A549 (cell line): ENCODE data around the gene RPLP1. TPM values are rescaled to one million over a fixed set of nuclear protein-coding genes. Genes with fewer than 3 reads are reported as not detected.

Experiments used
- ATAC-seq, 2 experiments: fragments of 200-7000 bp in 1 of 2; fragments of >200 bp in 1 of 2; cut with Nextera tagmentation in 1 of 2; cut with Tn5 transposase in 1 of 2; 3 replicates each; pipeline versions ENCODE4 v1.8.0 to v1.9.1; 2018 to 2020; ENCODE audit warnings: mild to moderate bottlenecking in 1 of 2, moderate library complexity in 1 of 2
- CTCF ChIA-PET: fragments of 300-600 bp; sonication (Branson Sonifier 250); formaldehyde crosslinking; extraction: SDS; loops from one replicate; lab custom pipeline; 2021; ENCODE audit warnings: antibody characterized with exemption, inconsistent platforms; lab: Yijun Ruan, JAX
- POLR2A ChIA-PET: fragments of 350-600 bp; formaldehyde crosslinking; extraction: SDS; loops from one replicate; lab custom pipeline; 2021; ENCODE audit warnings: antibody characterized with exemption, inconsistent platforms; lab: Yijun Ruan, JAX
- DNase-seq, 2 experiments: peaks; one replicate each; pipeline versions ENCODE4 v3.0.0 to v3.0.0-alpha.2; 2011 to 2016; ENCODE audit warnings: low read depth in 1 of 2, low spot score in 1 of 2
- FAIRE-seq: peaks from 2 replicates; lab custom pipeline; 2011; peaks lifted over from hg19 to GRCh38; lab: Jason Lieb, UNC
- H3K27ac ChIP-seq, 2 experiments: fragments of >200 bp; sonication (Bioruptor Twin); formaldehyde crosslinking; 3 replicates each; pipeline ENCODE4 v1.5.1; 2016 to 2017
- H3K4me1 ChIP-seq: fragments of >200 bp; sonication (Bioruptor Twin); formaldehyde crosslinking; 3 replicates; pipeline ENCODE4 v1.6.1; 2016
- H3K4me2 ChIP-seq: fragments of >200 bp; sonication (Bioruptor Twin); formaldehyde crosslinking; 3 replicates; pipeline ENCODE4 v1.6.1; 2016
- H3K4me3 ChIP-seq: fragments of >200 bp; sonication (Bioruptor Twin); formaldehyde crosslinking; 3 replicates; pipeline ENCODE4 v1.5.1; 2016
- H3K9me3 ChIP-seq: fragments of >200 bp; sonication (Bioruptor Twin); formaldehyde crosslinking; 3 replicates; pipeline ENCODE4 v1.6.1; 2016
- BCL3 ChIP-seq: fragments of >200 bp; sonication (Bioruptor Twin); formaldehyde crosslinking; IDR thresholded peaks from 3 replicates; pipeline ENCODE4 v1.6.1; 2016
- BHLHE40 ChIP-seq: IDR thresholded peaks from 2 replicates; pipeline ENCODE4 v1.6.1; 2012; ENCODE audit warnings: low read depth, low read length, inconsistent platforms
- CEBPB ChIP-seq, 2 experiments: fragments of >200 bp in 1 of 2; sonication (Bioruptor Twin) in 1 of 2; formaldehyde crosslinking in 1 of 2; IDR thresholded peaks; 2 replicates each; pipeline ENCODE4 v1.6.1; 2012 to 2016
- CHD4 ChIP-seq: fragments of 200-600 bp; sonication (generic); IDR thresholded peaks from 2 replicates; pipeline ENCODE4 v1.6.1; 2016; ENCODE audit warnings: antibody characterized with exemption, mild to moderate bottlenecking, borderline replicate concordance
- E2F6 ChIP-seq: IDR thresholded peaks from 2 replicates; pipeline ENCODE4 v1.6.1; 2012; ENCODE audit warnings: low read depth, borderline replicate concordance
- EHF ChIP-seq: fragments of 250-450 bp; sonication (Bioruptor Pico); IDR thresholded peaks from 2 replicates; pipeline ENCODE4 v1.5.0; 2020; ENCODE audit warnings: mild to moderate bottlenecking
- EP300 ChIP-seq, 2 experiments: fragments of >200 bp; sonication (Bioruptor Twin); formaldehyde crosslinking; IDR thresholded peaks; 2 replicates in 1 of 2; 3 replicates in 1 of 2; pipeline ENCODE4 v1.6.1; 2016 to 2017
- ESRRA ChIP-seq: fragments of 150-350 bp; IDR thresholded peaks from 2 replicates; pipeline ENCODE4 v1.6.1; 2014; ENCODE audit warnings: mild to moderate bottlenecking, low read length, borderline replicate concordance
- FOXS1 ChIP-seq: fragments of 250-450 bp; sonication (Bioruptor Pico); IDR thresholded peaks from 2 replicates; pipeline ENCODE4 v1.5.0; 2020; ENCODE audit warnings: mild to moderate bottlenecking, moderate library complexity
- GATA3 ChIP-seq: IDR thresholded peaks from 2 replicates; pipeline ENCODE4 v1.6.1; 2012; ENCODE audit warnings: borderline replicate concordance
- HEYL ChIP-seq: fragments of 250-450 bp; sonication (Bioruptor Pico); IDR thresholded peaks from 2 replicates; pipeline ENCODE4 v1.8.0; 2021; ENCODE audit warnings: mild to moderate bottlenecking, moderate library complexity
- KDM1A ChIP-seq: fragments of 200-600 bp; sonication (generic); IDR thresholded peaks from 2 replicates; pipeline ENCODE4 v1.6.1; 2016; ENCODE audit warnings: low read depth, mild to moderate bottlenecking
- MYC ChIP-seq: IDR thresholded peaks from 2 replicates; pipeline ENCODE4 v1.6.1; 2012; ENCODE audit warnings: mild to moderate bottlenecking, inconsistent platforms, low read length, improper control_type of control experiment, borderline replicate concordance
- PHF8 ChIP-seq: fragments of 200-600 bp; sonication (generic); IDR thresholded peaks from 2 replicates; pipeline ENCODE4 v1.6.1; 2016; ENCODE audit warnings: low read depth, mild to moderate bottlenecking, antibody characterized with exemption, moderate library complexity, borderline replicate concordance
- POLR2AphosphoS2 ChIP-seq: conservative IDR thresholded peaks from 2 replicates; pipeline ENCODE4 v1.6.1; 2012; ENCODE audit warnings: low read length, improper control_type of control experiment, inconsistent platforms
- RARB ChIP-seq: fragments of 250-450 bp; sonication (Bioruptor Pico); IDR thresholded peaks from 2 replicates; pipeline ENCODE4 v1.8.0; 2021; ENCODE audit warnings: mild to moderate bottlenecking, moderate library complexity
- RCOR1 ChIP-seq: fragments of 150-350 bp; IDR thresholded peaks from 2 replicates; pipeline ENCODE4 v1.6.1; 2014; ENCODE audit warnings: antibody characterized with exemption, low read length, low read depth
- REST ChIP-seq: fragments of 200-600 bp; sonication (generic); IDR thresholded peaks from 2 replicates; pipeline ENCODE4 v1.6.1; 2016; ENCODE audit warnings: antibody characterized with exemption, mild to moderate bottlenecking, moderate library complexity
- RFX5 ChIP-seq: fragments of 450-650 bp; IDR thresholded peaks from 2 replicates; pipeline ENCODE4 v1.7.1; 2014; ENCODE audit warnings: antibody characterized with exemption, mild to moderate bottlenecking, moderate library complexity
- RNF2 ChIP-seq: fragments of 200-600 bp; sonication (generic); IDR thresholded peaks from 2 replicates; pipeline ENCODE4 v1.6.1; 2016; ENCODE audit warnings: low read depth, mild to moderate bottlenecking, antibody characterized with exemption, moderate library complexity, borderline replicate concordance
- SMC3 ChIP-seq: fragments of >200 bp; sonication (Bioruptor Twin); formaldehyde crosslinking; IDR thresholded peaks from 3 replicates; pipeline ENCODE4 v1.6.1; 2018; ENCODE audit warnings: inconsistent platforms
- TP53 ChIP-seq: fragments of 250-450 bp; sonication (Bioruptor Pico); IDR thresholded peaks from 2 replicates; pipeline ENCODE4 v1.5.0; 2021; ENCODE audit warnings: mild to moderate bottlenecking, moderate library complexity
- ZFP36 ChIP-seq: fragments of 450-650 bp; IDR thresholded peaks from 2 replicates; pipeline ENCODE4 v1.6.1; 2014; ENCODE audit warnings: borderline replicate concordance; ENCODE audit not compliant: partially characterized antibody
- ZNF302 ChIP-seq: fragments of 250-450 bp; sonication (Bioruptor Pico); IDR thresholded peaks from 2 replicates; pipeline ENCODE4 v1.9.0; 2021; ENCODE audit warnings: inconsistent platforms, mild to moderate bottlenecking, moderate library complexity
- ZSCAN20 ChIP-seq: fragments of 250-450 bp; sonication (Bioruptor Pico); IDR thresholded peaks from 2 replicates; pipeline ENCODE4 v1.8.0; 2022; ENCODE audit warnings: mild to moderate bottlenecking, moderate library complexity
- WGBS: methylation state at CpG from one replicate; pipeline ENCODE4 v1.1.6; 2017; ENCODE audit errors: missing lambda C conversion rate; 5-methylcytosine and 5-hydroxymethylcytosine counted together
- polyA plus RNA-seq, 4 experiments: library from polyadenylated mRNA; depleted of rRNA in 3 of 4; stranded (reverse); fragments of >200 nt; fragmentation: RNase III in 1 of 4; extraction: RNeasy Plus Mini Kit Qiagen cat#74134 plus additional on column Dnase treatment in 1 of 4; gene quantifications; 2 replicates in 3 of 4; 3 replicates in 1 of 4; pipeline ENCODE4 v1.2.3, GENCODE V29; 2011 to 2017
- TF ChIP-seq, protein P1 (sequence below): fragments of >200 bp; sonication (Bioruptor Twin); formaldehyde crosslinking; IDR thresholded peaks from 3 replicates; pipeline ENCODE4 v1.5.1; 2016

Gene RPLP1
- polyA plus RNA-seq, 2 of the 4 experiments (the other 2 are of a cell fraction): 1,245 to 4,104 TPM

DNA sequence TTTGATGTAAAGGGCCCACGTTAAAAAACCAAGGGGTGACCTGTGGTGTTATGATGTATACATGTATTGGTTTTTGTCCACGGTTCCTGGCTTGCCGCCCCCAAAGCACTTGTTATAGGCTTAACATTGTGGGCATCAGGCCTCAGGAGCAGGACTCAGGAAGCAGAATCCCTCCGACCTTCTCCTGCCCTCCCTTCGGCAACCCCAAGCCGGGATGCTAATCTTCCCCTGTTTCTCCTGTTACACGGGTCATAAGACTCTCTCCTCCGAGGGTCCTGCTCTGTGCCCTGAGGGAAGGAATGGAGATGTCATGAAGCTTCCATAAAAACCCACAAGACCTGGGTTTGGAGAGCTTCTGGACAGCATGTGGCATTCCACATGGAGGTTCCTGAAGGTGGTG is 48.8 kb downstream of the RPLP1 start:
- Histone ChIP-seq H3K4me2 (no peak overlapping the region), H3K4me3 (no peak overlapping the region), H3K4me1 (no peaks in the 10 kb centered on the region), H3K27ac (no peak overlapping the region), H3K9me3 (no peaks in the 10 kb centered on the region)
- ATAC-seq: no peak
- ChIA-PET POLR2A (no interaction called here), CTCF (interaction anchor here (1.2 to 3.1 kb wide), 4 partner anchors 8 to 23 kb away, joined by 3 to 14 read pairs (median 6); no protein-coding TSS in a partner anchor)
- no peak for TF ChIP-seq BHLHE40
- no peak for TF ChIP-seq KDM1A
- TF ChIP-seq RNF2: no peak
- no peak for TF ChIP-seq FOXS1 (CRISPR knock-in tag)
- TF ChIP-seq POLR2AphosphoS2: no peak
- TF ChIP-seq CEBPB (IDR thresholded peaks at IDR 0.05): no peak
- no peak for TF ChIP-seq HEYL (CRISPR knock-in tag)
- TF ChIP-seq TP53: no peak
- TF ChIP-seq BCL3: no peak
- no peak for TF ChIP-seq SMC3
- no peak for TF ChIP-seq ESRRA
- TF ChIP-seq PHF8: no peak
- no peak for TF ChIP-seq EP300 (IDR thresholded peaks at IDR 0.05)
- TF ChIP-seq GATA3: no peak
- no peak for TF ChIP-seq RCOR1
- no peak for FAIRE-seq
- DNase-seq: no peak
- 87% methylated on average over 8 of the region's 8 CpGs for WGBS

GRCh38 chr15:69502470-69503045 is 49.9 kb downstream of the RPLP1 start:
- WGBS: 79% methylated on average over 10 of the region's 10 CpGs
- H3K27ac ChIP-seq: no peak overlapping the region
- no peak for DNase-seq
- FAIRE-seq: no peak
- H3K4me1 ChIP-seq: no peaks in the 10 kb centered on the region
- no peak overlapping the region for H3K4me3 ChIP-seq
- POLR2A ChIA-PET: no interaction called here
- CTCF ChIA-PET: interaction anchor here (0.6 to 3.5 kb wide), 9 partner anchors 8 to 776 kb away, joined by 3 to 14 read pairs (median 8); no protein-coding TSS in a partner anchor
- no peaks in the 10 kb centered on the region for H3K9me3 ChIP-seq
- ATAC-seq: no peak; a peak in 1 of 6 replicates
- no peak overlapping the region for H3K4me2 ChIP-seq
- TF ChIP-seq GATA3: no peak
- TF ChIP-seq, protein P1, sequence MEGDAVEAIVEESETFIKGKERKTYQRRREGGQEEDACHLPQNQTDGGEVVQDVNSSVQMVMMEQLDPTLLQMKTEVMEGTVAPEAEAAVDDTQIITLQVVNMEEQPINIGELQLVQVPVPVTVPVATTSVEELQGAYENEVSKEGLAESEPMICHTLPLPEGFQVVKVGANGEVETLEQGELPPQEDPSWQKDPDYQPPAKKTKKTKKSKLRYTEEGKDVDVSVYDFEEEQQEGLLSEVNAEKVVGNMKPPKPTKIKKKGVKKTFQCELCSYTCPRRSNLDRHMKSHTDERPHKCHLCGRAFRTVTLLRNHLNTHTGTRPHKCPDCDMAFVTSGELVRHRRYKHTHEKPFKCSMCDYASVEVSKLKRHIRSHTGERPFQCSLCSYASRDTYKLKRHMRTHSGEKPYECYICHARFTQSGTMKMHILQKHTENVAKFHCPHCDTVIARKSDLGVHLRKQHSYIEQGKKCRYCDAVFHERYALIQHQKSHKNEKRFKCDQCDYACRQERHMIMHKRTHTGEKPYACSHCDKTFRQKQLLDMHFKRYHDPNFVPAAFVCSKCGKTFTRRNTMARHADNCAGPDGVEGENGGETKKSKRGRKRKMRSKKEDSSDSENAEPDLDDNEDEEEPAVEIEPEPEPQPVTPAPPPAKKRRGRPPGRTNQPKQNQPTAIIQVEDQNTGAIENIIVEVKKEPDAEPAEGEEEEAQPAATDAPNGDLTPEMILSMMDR: peak; percentile 21; the same call in 2 of the 3 replicates

GRCh38 chr15:69504352-69505040 is 51.9 kb downstream of the RPLP1 start:
- no peak for TF ChIP-seq RNF2
- TF ChIP-seq CHD4: no peak
- TF ChIP-seq FOXS1 (CRISPR knock-in tag): no peak
- no peak for TF ChIP-seq E2F6
- no peak for TF ChIP-seq ZNF302 (CRISPR knock-in tag)
- no peak for TF ChIP-seq REST
- no peak for TF ChIP-seq EHF (CRISPR knock-in tag)
- no peak for TF ChIP-seq MYC
- no peak for TF ChIP-seq CEBPB (IDR thresholded peaks at IDR 0.05)
- TF ChIP-seq RARB (CRISPR knock-in tag): no peak
- no peak for TF ChIP-seq ZSCAN20
- TF ChIP-seq RFX5: no peak
- TF ChIP-seq ZFP36: no peak
- Histone ChIP-seq H3K4me3 (no peak overlapping the region), H3K9me3 (no peaks in the 10 kb centered on the region), H3K4me2 (no peak overlapping the region), H3K4me1 (no peaks in the 10 kb centered on the region), H3K27ac (no peak overlapping the region)
- POLR2A ChIA-PET: no interaction called here
- FAIRE-seq (no peak), ATAC-seq (no peak), DNase-seq (no peak)
- WGBS: 41% methylated on average over 3 of the region's 3 CpGs
- CTCF ChIA-PET: interaction anchor here (0.8 to 3.5 kb wide), 8 partner anchors 10 to 984 kb away, joined by 3 to 12 read pairs (median 3); no protein-coding TSS in a partner anchor
